ENCODE data around the gene IMPA2. TPM values are rescaled to one million over a fixed set of nuclear protein-coding genes. Genes with fewer than 3 reads are reported as not detected.

Gene IMPA2
- total and polyA plus RNA-seq, 2 of the 8 experiments (the other 6 are each of a cell fraction or from before 2014, with no cell fraction given): 102 to 140 TPM

- no peak for TF ChIP-seq CHD1 (IDR thresholded peaks at IDR 0.05; ENCODE audit: low read depth, low read length)
- TF ChIP-seq CBX8 (IDR thresholded peaks at IDR 0.05; ENCODE audit: borderline replicate concordance, low read depth, low read length): no peak
- no peak for TF ChIP-seq SRF (IDR thresholded peaks at IDR 0.05; ENCODE audit: low read depth, low read length)
- TF ChIP-seq CTCF (IDR thresholded peaks at IDR 0.05; ENCODE audit: control extremely low read depth in 1 of 3, insufficient read depth in 1 of 3, low read depth in 1 of 3, low read length in 3 of 3): no peak
Observed at GRCh38 chr18:12013186-12013916, 32.0 kb downstream of the IMPA2 start (continued).

Data from H1 (cell line).